Measurements from ENCODE around the gene FSTL3. TPM values are rescaled to one million over a fixed set of nuclear protein-coding genes. Genes with fewer than 3 reads are reported as not detected.

FSTL3 gene
- total RNA-seq, 4 donors from 2014 or later: 115 to 226 (median 217) TPM

- TF ChIP-seq, protein P1, sequence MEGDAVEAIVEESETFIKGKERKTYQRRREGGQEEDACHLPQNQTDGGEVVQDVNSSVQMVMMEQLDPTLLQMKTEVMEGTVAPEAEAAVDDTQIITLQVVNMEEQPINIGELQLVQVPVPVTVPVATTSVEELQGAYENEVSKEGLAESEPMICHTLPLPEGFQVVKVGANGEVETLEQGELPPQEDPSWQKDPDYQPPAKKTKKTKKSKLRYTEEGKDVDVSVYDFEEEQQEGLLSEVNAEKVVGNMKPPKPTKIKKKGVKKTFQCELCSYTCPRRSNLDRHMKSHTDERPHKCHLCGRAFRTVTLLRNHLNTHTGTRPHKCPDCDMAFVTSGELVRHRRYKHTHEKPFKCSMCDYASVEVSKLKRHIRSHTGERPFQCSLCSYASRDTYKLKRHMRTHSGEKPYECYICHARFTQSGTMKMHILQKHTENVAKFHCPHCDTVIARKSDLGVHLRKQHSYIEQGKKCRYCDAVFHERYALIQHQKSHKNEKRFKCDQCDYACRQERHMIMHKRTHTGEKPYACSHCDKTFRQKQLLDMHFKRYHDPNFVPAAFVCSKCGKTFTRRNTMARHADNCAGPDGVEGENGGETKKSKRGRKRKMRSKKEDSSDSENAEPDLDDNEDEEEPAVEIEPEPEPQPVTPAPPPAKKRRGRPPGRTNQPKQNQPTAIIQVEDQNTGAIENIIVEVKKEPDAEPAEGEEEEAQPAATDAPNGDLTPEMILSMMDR (IDR thresholded peaks at IDR 0.05): no peak
- no peak for TF ChIP-seq EP300 (IDR thresholded peaks at IDR 0.05)
- no peak for TF ChIP-seq POLR2A (IDR thresholded peaks at IDR 0.05; ENCODE audit: low read depth)
- no peak for TF ChIP-seq POLR2AphosphoS5 (IDR thresholded peaks at IDR 0.05)
- no peaks in the 10 kb centered on the region for H3K36me3 ChIP-seq
- no peak overlapping the region for H3K27ac ChIP-seq (replicated peaks in 1 of 4)
- peaks cover under 1 to 35% (median 32%) of the 10 kb centered on the region in 4 donors for H3K4me1 ChIP-seq
- peaks cover 0 to 11% (median 0%) of the 10 kb centered on the region in 4 donors for H3K27me3 ChIP-seq
- H3K9me3 ChIP-seq: no peaks in the 10 kb centered on the region
- no peak overlapping the region for H3K4me3 ChIP-seq
- intact Hi-C loops (cut with DNase I): no loop called here
- no peak for DNase-seq (ENCODE audit: extremely low spot score)
- 80% methylated on average over 6 of the region's 9 CpGs for WGBS
Measured at GRCh38 chr19:670609-671075, 5.5 kb upstream of the FSTL3 start.

- TF ChIP-seq, protein P1 (IDR thresholded peaks at IDR 0.05): no peak
- no peak for TF ChIP-seq POLR2AphosphoS5 (IDR thresholded peaks at IDR 0.05)
- TF ChIP-seq POLR2A (IDR thresholded peaks at IDR 0.05; ENCODE audit: low read depth): no peak
- no peak for TF ChIP-seq EP300 (IDR thresholded peaks at IDR 0.05)
- Histone ChIP-seq H3K4me3 (no peak overlapping the region), H3K27me3 (peaks cover 0 to 26% (median 0%) of the 10 kb centered on the region in 4 donors), H3K9me3 (no peaks in the 10 kb centered on the region), H3K27ac (replicated peaks in 1 of 4) (peak overlapping the region; percentile 95 to 99 (median 96)), H3K4me1 (peaks cover 24 to 71% (median 69%) of the 10 kb centered on the region in 4 donors), H3K36me3 (no peaks in the 10 kb centered on the region)
- DNase-seq (ENCODE audit: extremely low spot score): no peak
- intact Hi-C loops (cut with DNase I): no loop called here
- WGBS: 71% methylated on average over 29 of the region's 38 CpGs
Measured at GRCh38 chr19:674282-675151, 1.7 kb upstream of the FSTL3 start.

- TF ChIP-seq, protein P1 (IDR thresholded peaks at IDR 0.05): no peak
- TF ChIP-seq POLR2A (IDR thresholded peaks at IDR 0.05; ENCODE audit: low read depth) (no peak), POLR2AphosphoS5 (IDR thresholded peaks at IDR 0.05) (no peak), EP300 (IDR thresholded peaks at IDR 0.05) (no peak)
- intact Hi-C loops (cut with DNase I): no loop called here
- Histone ChIP-seq H3K27ac (replicated peaks in 1 of 4) (peak overlapping the region; percentile 95 to 99 (median 96)), H3K4me3 (peak overlapping the region; percentile 71 to 80 (median 74)), H3K4me1 (peaks cover 26 to 81% (median 79%) of the 10 kb centered on the region in 4 donors), H3K27me3 (peaks cover 0 to 26% (median 0%) of the 10 kb centered on the region in 4 donors), H3K36me3 (no peaks in the 10 kb centered on the region), H3K9me3 (no peaks in the 10 kb centered on the region)
- 24% methylated on average over 8 of the region's 31 CpGs for WGBS
- no peak for DNase-seq (ENCODE audit: extremely low spot score)
Measured at GRCh38 chr19:676007-676338, 219 bp upstream of the FSTL3 start.

- intact Hi-C loops (cut with DNase I): no loop called here
- no peaks in the 10 kb centered on the region for H3K9me3 ChIP-seq
- 13% methylated on average over 3 of the region's 15 CpGs for WGBS
- peak overlapping the region; percentile 95 to 99 (median 96) for H3K27ac ChIP-seq (replicated peaks in 1 of 4)
- peak overlapping the region; percentile 71 to 80 (median 74) for H3K4me3 ChIP-seq
- H3K4me1 ChIP-seq: peaks cover 26 to 87% (median 85%) of the 10 kb centered on the region in 4 donors
- H3K27me3 ChIP-seq: peaks cover 0 to 26% (median 0%) of the 10 kb centered on the region in 4 donors
- TF ChIP-seq POLR2AphosphoS5 (IDR thresholded peaks at IDR 0.05) (peak; percentile 87 to 88), POLR2A (IDR thresholded peaks at IDR 0.05; ENCODE audit: low read depth) (no peak)
- no peak for DNase-seq (ENCODE audit: extremely low spot score)
- H3K36me3 ChIP-seq: peaks cover 0 to 8% (median 7%) of the 10 kb centered on the region in 4 donors
Measured at GRCh38 chr19:677201-677600, 1.0 kb downstream of the FSTL3 start.

Data from esophagus muscularis mucosa (tissue), 4 donors.